Type B pancreatic cell (in vitro differentiated cells): Measurements from ENCODE around the gene TMEFF1. TPM values are rescaled to one million over a fixed set of nuclear protein-coding genes. Genes with fewer than 3 reads are reported as not detected.

Source experiments
- DNase-seq: peaks from one replicate; pipeline ENCODE4 v3.0.0; 2021; ENCODE audit warnings: mixed read lengths; ENCODE audit not compliant: unreplicated experiment; ENCODE audit errors: extremely low spot score
- H3K27ac Mint-ChIP-seq: 2 replicates; pipeline ENCODE4 v1.8.0; 2021; ENCODE audit warnings: mild to moderate bottlenecking, mixed read lengths
- H3K27me3 Mint-ChIP-seq: 2 replicates; pipeline ENCODE4 v1.8.0; 2021; ENCODE audit warnings: mixed read lengths
- H3K36me3 Mint-ChIP-seq: 2 replicates; pipeline ENCODE4 v1.8.0; 2021; ENCODE audit warnings: mixed read lengths
- H3K4me1 Mint-ChIP-seq: one replicate; pipeline ENCODE4 v1.8.0; 2021; ENCODE audit warnings: mixed read lengths; ENCODE audit not compliant: unreplicated experiment
- H3K4me3 Mint-ChIP-seq: 2 replicates; pipeline ENCODE4 v1.8.0; 2021; ENCODE audit warnings: mild to moderate bottlenecking, mixed read lengths
- H3K9me3 Mint-ChIP-seq: 2 replicates; pipeline ENCODE4 v1.8.0; 2021; ENCODE audit warnings: mixed read lengths
- CTCF ChIP-seq: fragments of 200-600 bp; sonication (generic); conservative IDR thresholded peaks from 2 replicates; pipeline ENCODE4 v1.5.0; 2021; ENCODE audit warnings: antibody characterized with exemption, mild to moderate bottlenecking
- total RNA-seq: library from RNA; stranded (reverse); gene quantifications from 2 replicates; pipeline ENCODE4 v1.2.1, GENCODE V29; 2021; ENCODE audit warnings: low replicate concordance

TMEFF1 gene
- total RNA-seq, 1 donor from 2014 or later, result 30.5 TPM

GRCh38 chr9:100584951-100585350 is 112.0 kb downstream of the TMEFF1 start:
- H3K27ac Mint-ChIP-seq, result no peak overlapping the region
- peaks cover 4% of the 10 kb centered on the region for H3K36me3 Mint-ChIP-seq
- no peaks in the 10 kb centered on the region for H3K9me3 Mint-ChIP-seq
- H3K27me3 Mint-ChIP-seq, result no peaks in the 10 kb centered on the region
- H3K4me1 Mint-ChIP-seq, result no peaks in the 10 kb centered on the region
- no peak for DNase-seq
- no peak for TF ChIP-seq CTCF
- H3K4me3 Mint-ChIP-seq, result no peak overlapping the region

- Mint-ChIP-seq H3K27ac (no peak overlapping the region), H3K4me3 (no peak overlapping the region), H3K4me1 (no peaks in the 10 kb centered on the region), H3K9me3 (no peaks in the 10 kb centered on the region), H3K36me3 (peaks cover 4% of the 10 kb centered on the region), H3K27me3 (no peaks in the 10 kb centered on the region)
- TF ChIP-seq CTCF, result no peak
- no peak for DNase-seq
Measured at GRCh38 chr9:100586093-100586492, 113.1 kb downstream of the TMEFF1 start.

GRCh38 chr9:100587375-100587774 is 114.4 kb downstream of the TMEFF1 start:
- TF ChIP-seq CTCF, result no peak

GRCh38 chr9:100589582-100589981 is 116.6 kb downstream of the TMEFF1 start:
- Mint-ChIP-seq H3K4me3 (no peak overlapping the region), H3K9me3 (no peaks in the 10 kb centered on the region)

More at GRCh38 chr9:100587375-100587774, 114.4 kb downstream of the TMEFF1 start:
- no peak for DNase-seq
- no peaks in the 10 kb centered on the region for H3K27me3 Mint-ChIP-seq
- H3K4me3 Mint-ChIP-seq, result no peak overlapping the region
- H3K27ac Mint-ChIP-seq, result no peak overlapping the region
- no peaks in the 10 kb centered on the region for H3K4me1 Mint-ChIP-seq
- H3K36me3 Mint-ChIP-seq, result peaks cover 4% of the 10 kb centered on the region
- H3K9me3 Mint-ChIP-seq, result no peaks in the 10 kb centered on the region

GRCh38 chr9:100590481-100590880 is 117.5 kb downstream of the TMEFF1 start:
- H3K27me3 Mint-ChIP-seq, result no peaks in the 10 kb centered on the region
- TF ChIP-seq CTCF, result no peak
- DNase-seq, result no peak
- peaks cover 4% of the 10 kb centered on the region for H3K36me3 Mint-ChIP-seq
- no peaks in the 10 kb centered on the region for H3K4me1 Mint-ChIP-seq
- no peaks in the 10 kb centered on the region for H3K9me3 Mint-ChIP-seq
- no peak overlapping the region for H3K4me3 Mint-ChIP-seq
- no peak overlapping the region for H3K27ac Mint-ChIP-seq

More at GRCh38 chr9:100589582-100589981, 116.6 kb downstream of the TMEFF1 start:
- Mint-ChIP-seq H3K36me3 (peaks cover 4% of the 10 kb centered on the region), H3K27me3 (no peaks in the 10 kb centered on the region), H3K4me1 (no peaks in the 10 kb centered on the region), H3K27ac (no peak overlapping the region)
- no peak for DNase-seq
- TF ChIP-seq CTCF, result no peak

- no peak overlapping the region for H3K27ac Mint-ChIP-seq
Measured at GRCh38 chr9:100591139-100591538, 118.2 kb downstream of the TMEFF1 start.

More at GRCh38 chr9:100591139-100591538, 118.2 kb downstream of the TMEFF1 start:
- H3K27me3 Mint-ChIP-seq, result no peaks in the 10 kb centered on the region
- DNase-seq, result no peak
- H3K9me3 Mint-ChIP-seq, result no peaks in the 10 kb centered on the region
- H3K4me1 Mint-ChIP-seq, result peaks cover 3% of the 10 kb centered on the region
- no peak overlapping the region for H3K4me3 Mint-ChIP-seq
- peaks cover 4% of the 10 kb centered on the region for H3K36me3 Mint-ChIP-seq
- TF ChIP-seq CTCF, result no peak
